CD4-positive, alpha-beta T cell (primary cell): ENCODE data around the gene LRRK2. TPM values are rescaled to one million over a fixed set of nuclear protein-coding genes. Genes with fewer than 3 reads are reported as not detected.

Source experiments
- ATAC-seq: fragments of 200-7000 bp; cut with Tn5 transposase; one replicate; pipeline ENCODE4 v1.10.0; 2022; ENCODE audit warnings: mild to moderate bottlenecking; ENCODE audit not compliant: poor library complexity
- CTCF ChIA-PET: fragments of 350-600 bp; sonication (Branson Sonifier 250); formaldehyde crosslinking; loops from one replicate; lab custom pipeline; 2021; ENCODE audit warnings: antibody characterized with exemption, inconsistent platforms; lab: Charles Lee
- POLR2A ChIA-PET: fragments of 350-600 bp; sonication (Branson Sonifier 250); formaldehyde crosslinking; loops from one replicate; lab custom pipeline; 2021; ENCODE audit warnings: antibody characterized with exemption, inconsistent platforms; lab: Charles Lee
- DNase-seq, 14 experiments: peaks; one replicate each; pipeline ENCODE4 v3.0.0-alpha.2; 2013 to 2020; ENCODE audit warnings: mixed read lengths in 2 of 14
- H3K27ac ChIP-seq, 2 donors: one replicate each; pipeline versions ENCODE4 v1.5.1 to v1.7.0; 2013; ENCODE audit warnings: low read length in 2 of 2, low read depth in 1 of 2, mild to moderate bottlenecking in 1 of 2
- H3K27me3 ChIP-seq, 2 experiments: 1 replicate in 1 of 2; 2 replicates in 1 of 2; pipeline versions ENCODE4 v1.6.1 to v1.7.0; 2013; ENCODE audit warnings: low read length in 2 of 2, control low read depth in 1 of 2, mild to moderate bottlenecking in 1 of 2, moderate library complexity in 1 of 2; ENCODE audit not compliant: insufficient read depth in 2 of 2, control insufficient read depth in 1 of 2
- H3K36me3 ChIP-seq: one replicate; pipeline ENCODE4 v1.6.1; 2013; ENCODE audit warnings: low read length, control low read depth; ENCODE audit not compliant: insufficient read depth
- H3K4me1 ChIP-seq: one replicate; pipeline ENCODE4 v1.6.1; 2013; ENCODE audit warnings: low read length, control low read depth; ENCODE audit not compliant: insufficient read depth
- H3K4me3 ChIP-seq: one replicate; pipeline ENCODE4 v1.5.1; 2013; ENCODE audit warnings: mild to moderate bottlenecking, low read length, moderate library complexity
- H3K9me3 ChIP-seq, 2 experiments: 1 replicate in 1 of 2; 2 replicates in 1 of 2; pipeline versions ENCODE4 v1.6.1 to v1.7.0; 2013; ENCODE audit warnings: low read length in 2 of 2, mild to moderate bottlenecking in 2 of 2, control low read depth in 1 of 2, moderate library complexity in 1 of 2; ENCODE audit not compliant: control insufficient read depth in 1 of 2, insufficient read depth in 1 of 2
- H3K27ac Mint-ChIP-seq: one replicate; pipeline ENCODE4 v1.8.0; 2020; ENCODE audit warnings: mixed read lengths
- H3K27me3 Mint-ChIP-seq: one replicate; pipeline ENCODE4 v1.8.0; 2021; ENCODE audit warnings: mixed read lengths
- H3K36me3 Mint-ChIP-seq: one replicate; pipeline ENCODE4 v1.8.0; 2021; ENCODE audit warnings: low read depth, mixed read lengths
- H3K4me1 Mint-ChIP-seq: one replicate; pipeline ENCODE4 v1.8.0; 2021; ENCODE audit warnings: low read depth, mixed read lengths
- H3K4me3 Mint-ChIP-seq: one replicate; pipeline ENCODE4 v1.8.0; 2020; ENCODE audit warnings: mild to moderate bottlenecking, mixed read lengths
- H3K9me3 Mint-ChIP-seq: one replicate; pipeline ENCODE4 v1.8.0; 2020; ENCODE audit warnings: mixed read lengths
- intact Hi-C, 2 experiments: fragments of 100-400 bp; cut with DNase I in 1 of 2; cut with micrococcal nuclease in 1 of 2; formaldehyde crosslinking; loops; one replicate each; pipeline versions ENCODE4 v1.15.1 to v1.9.0; 2023 to 2025; cut with DNase I, micrococcal nuclease
- total RNA-seq, 174 experiments: library from RNA in 2 of 174; stranded (reverse) in 2 of 174; gene quantifications; one replicate each; pipeline ENCODE4 v1.2.3 and lab custom pipeline; 2021 to 2026
- TF ChIP-seq, protein P1 (sequence below): fragments of 200-600 bp; IDR thresholded peaks from one replicate; pipeline ENCODE4 v1.8.0; 2022; ENCODE audit warnings: antibody characterized with exemption, mild to moderate bottlenecking

Gene LRRK2
- total RNA-seq, 2 experiments from 2014 or later, result 0.42 to 0.60 TPM

DNA sequence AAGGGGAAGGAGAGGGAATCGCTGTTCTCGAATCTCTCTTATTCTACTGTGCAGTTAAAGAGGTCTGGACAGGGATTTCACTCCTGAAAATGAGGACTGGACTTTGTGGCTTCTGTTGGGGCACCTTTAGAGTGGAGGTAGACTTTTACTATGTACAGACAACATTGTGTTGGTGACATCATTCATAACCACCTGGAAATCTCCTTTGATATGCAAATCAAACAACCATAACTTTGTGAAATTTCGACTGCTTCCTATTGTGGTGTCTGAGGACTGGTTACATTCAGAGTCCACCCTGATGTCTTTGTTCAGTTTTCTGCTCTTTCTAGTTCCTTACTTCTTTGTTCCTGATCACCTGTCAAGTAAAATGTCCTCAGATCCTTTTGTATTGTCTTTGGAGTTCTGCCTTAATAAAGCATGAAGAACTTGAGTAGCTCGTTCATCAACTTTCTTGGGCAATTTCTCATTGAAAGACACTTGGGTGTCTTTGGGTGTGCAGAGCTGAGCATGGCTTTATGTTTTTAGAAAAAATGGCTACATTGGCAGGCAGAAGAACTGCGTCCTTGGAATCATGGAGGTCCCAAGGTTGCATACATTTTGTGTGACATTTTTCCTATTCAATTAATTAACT lies 29.8 kb downstream of the LRRK2 start:
- no peak for DNase-seq
- H3K36me3 ChIP-seq, result no peaks in the 10 kb centered on the region

DNA sequence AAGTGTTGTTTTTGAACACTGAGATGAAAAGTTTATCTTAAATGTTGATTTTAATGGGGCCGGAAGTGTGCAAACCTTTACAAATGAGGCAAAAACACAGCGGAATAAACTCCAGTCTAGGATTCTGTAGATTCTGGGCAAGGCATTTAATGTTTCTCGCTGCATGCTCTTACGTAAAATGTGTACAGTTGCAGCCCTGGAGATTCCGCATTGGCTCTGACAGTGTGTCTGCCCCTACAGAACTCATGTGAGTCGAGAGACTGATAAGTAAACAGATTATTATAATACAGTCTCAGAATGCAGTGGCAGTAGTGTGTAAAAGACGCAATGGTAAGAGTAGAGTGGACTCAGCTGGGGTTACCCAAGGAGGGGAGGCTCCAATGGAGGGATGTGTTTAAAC lies 33.6 kb downstream of the LRRK2 start:
- Histone ChIP-seq H3K27me3 (no peaks in the 10 kb centered on the region), H3K36me3 (no peaks in the 10 kb centered on the region), H3K4me3 (no peak overlapping the region), H3K9me3 (no peaks in the 10 kb centered on the region), H3K4me1 (no peaks in the 10 kb centered on the region), H3K27ac (no peak overlapping the region)
- ChIA-PET CTCF (no interaction called here), POLR2A (no interaction called here)
- ATAC-seq (no peak), DNase-seq (no peak)
- no peak overlapping the region for H3K27ac Mint-ChIP-seq
- H3K27me3 Mint-ChIP-seq, result no peaks in the 10 kb centered on the region
- H3K36me3 Mint-ChIP-seq, result no peaks in the 10 kb centered on the region
- TF ChIP-seq, protein P1, sequence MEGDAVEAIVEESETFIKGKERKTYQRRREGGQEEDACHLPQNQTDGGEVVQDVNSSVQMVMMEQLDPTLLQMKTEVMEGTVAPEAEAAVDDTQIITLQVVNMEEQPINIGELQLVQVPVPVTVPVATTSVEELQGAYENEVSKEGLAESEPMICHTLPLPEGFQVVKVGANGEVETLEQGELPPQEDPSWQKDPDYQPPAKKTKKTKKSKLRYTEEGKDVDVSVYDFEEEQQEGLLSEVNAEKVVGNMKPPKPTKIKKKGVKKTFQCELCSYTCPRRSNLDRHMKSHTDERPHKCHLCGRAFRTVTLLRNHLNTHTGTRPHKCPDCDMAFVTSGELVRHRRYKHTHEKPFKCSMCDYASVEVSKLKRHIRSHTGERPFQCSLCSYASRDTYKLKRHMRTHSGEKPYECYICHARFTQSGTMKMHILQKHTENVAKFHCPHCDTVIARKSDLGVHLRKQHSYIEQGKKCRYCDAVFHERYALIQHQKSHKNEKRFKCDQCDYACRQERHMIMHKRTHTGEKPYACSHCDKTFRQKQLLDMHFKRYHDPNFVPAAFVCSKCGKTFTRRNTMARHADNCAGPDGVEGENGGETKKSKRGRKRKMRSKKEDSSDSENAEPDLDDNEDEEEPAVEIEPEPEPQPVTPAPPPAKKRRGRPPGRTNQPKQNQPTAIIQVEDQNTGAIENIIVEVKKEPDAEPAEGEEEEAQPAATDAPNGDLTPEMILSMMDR, result no peak
- no peaks in the 10 kb centered on the region for H3K9me3 Mint-ChIP-seq
- H3K4me1 Mint-ChIP-seq, result no peaks in the 10 kb centered on the region
- intact Hi-C loops, result no loop called here
- H3K4me3 Mint-ChIP-seq, result no peak overlapping the region

More for the DNA sequence above, 29.8 kb downstream of the LRRK2 start:
- H3K27me3 ChIP-seq, result no peaks in the 10 kb centered on the region
- Mint-ChIP-seq H3K27ac (no peak overlapping the region), H3K36me3 (no peaks in the 10 kb centered on the region), H3K4me3 (no peak overlapping the region), H3K27me3 (no peaks in the 10 kb centered on the region), H3K4me1 (no peaks in the 10 kb centered on the region), H3K9me3 (peaks cover 4% of the 10 kb centered on the region)
- no peak overlapping the region for H3K27ac ChIP-seq
- TF ChIP-seq, protein P1, result no peak
- no peaks in the 10 kb centered on the region for H3K4me1 ChIP-seq
- peaks cover 0 to 4% of the 10 kb centered on the region in 2 experiments for H3K9me3 ChIP-seq
- CTCF ChIA-PET, result no interaction called here
- no peak for ATAC-seq
- POLR2A ChIA-PET, result no interaction called here
- intact Hi-C loops, result no loop called here
- H3K4me3 ChIP-seq, result no peak overlapping the region

DNA sequence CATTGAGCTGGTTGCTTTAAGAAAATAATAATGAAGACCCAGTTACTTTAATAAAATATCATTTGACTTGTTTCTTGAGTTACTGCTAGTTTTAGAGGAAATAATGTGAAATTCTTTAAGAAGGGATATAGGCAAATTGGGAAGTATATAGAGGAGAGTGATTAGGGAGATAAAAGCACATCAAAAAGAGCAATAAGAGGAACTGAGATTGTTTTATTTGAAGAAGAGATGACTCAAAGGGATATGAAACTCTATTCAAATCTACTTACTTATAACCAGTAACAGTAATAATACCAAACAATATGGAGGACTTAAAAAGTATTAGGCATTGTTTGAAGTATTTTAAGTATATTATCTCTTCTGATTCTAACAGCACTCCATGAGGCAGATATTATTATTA lies 37.1 kb downstream of the LRRK2 start:
- TF ChIP-seq, protein P1, result no peak
- no peak overlapping the region for H3K4me3 Mint-ChIP-seq
- H3K27ac Mint-ChIP-seq, result no peak overlapping the region
- ATAC-seq (no peak), DNase-seq (no peak)
- no peaks in the 10 kb centered on the region for H3K36me3 Mint-ChIP-seq
- no peaks in the 10 kb centered on the region for H3K9me3 Mint-ChIP-seq
- H3K27me3 ChIP-seq, result no peaks in the 10 kb centered on the region
- intact Hi-C loops, result no loop called here
- H3K4me1 Mint-ChIP-seq, result no peaks in the 10 kb centered on the region
- no peak overlapping the region for H3K4me3 ChIP-seq
- H3K4me1 ChIP-seq, result no peaks in the 10 kb centered on the region
- H3K27me3 Mint-ChIP-seq, result no peaks in the 10 kb centered on the region
- no peaks in the 10 kb centered on the region for H3K36me3 ChIP-seq
- no peak overlapping the region for H3K27ac ChIP-seq
- CTCF ChIA-PET, result no interaction called here
- no peaks in the 10 kb centered on the region for H3K9me3 ChIP-seq
- POLR2A ChIA-PET, result no interaction called here
